Fibroblast of peridontal ligament (primary cell): Measurements from ENCODE around the gene SSBP3.

Experiments
- DNase-seq: peaks from one replicate; pipeline ENCODE4 v3.0.0-alpha.2; 2010; ENCODE audit errors: extremely low read depth

SSBP3 gene

DNA sequence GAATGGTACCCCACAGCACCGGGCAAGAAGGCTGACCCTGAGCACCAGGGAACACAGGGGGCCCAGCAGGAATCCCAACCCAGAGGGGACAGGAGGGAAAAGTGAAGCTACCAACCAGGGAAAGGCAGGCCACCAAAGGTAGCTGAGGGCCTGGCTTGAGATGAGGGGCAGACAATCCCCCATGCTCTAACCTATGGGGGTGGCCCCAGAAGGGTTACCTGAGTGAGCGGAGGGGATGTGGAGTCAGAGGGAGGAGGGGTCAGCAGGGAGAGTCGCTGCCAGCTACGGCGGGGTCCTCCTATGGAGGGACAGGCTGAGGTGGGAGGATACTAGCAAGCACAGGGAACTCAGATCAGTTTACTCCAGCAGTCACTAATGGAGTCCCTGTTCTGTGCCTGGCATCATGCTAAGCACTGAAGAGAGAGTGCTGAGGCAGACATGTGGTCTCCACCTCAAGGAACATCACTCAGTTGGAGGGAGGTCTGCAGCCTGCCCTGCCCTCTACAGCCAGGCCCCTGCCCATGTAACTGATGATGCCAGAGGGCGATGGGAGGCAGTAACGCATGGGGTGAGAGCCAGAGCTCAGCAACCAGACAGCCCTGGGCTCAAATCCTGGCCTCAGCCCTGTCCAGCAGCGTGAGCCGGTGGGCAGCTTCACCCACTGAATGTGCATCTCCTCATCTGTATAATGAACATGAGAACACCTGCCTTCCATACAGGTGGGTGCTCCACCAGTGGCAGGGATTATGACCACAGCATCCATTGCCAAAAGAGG lies 227.7 kb downstream of the SSBP3 start:
- DNase-seq: no peak

- DNase-seq: no peak
Measured at GRCh38 chr1:54177726-54178125, 228.5 kb downstream of the SSBP3 start.

DNA sequence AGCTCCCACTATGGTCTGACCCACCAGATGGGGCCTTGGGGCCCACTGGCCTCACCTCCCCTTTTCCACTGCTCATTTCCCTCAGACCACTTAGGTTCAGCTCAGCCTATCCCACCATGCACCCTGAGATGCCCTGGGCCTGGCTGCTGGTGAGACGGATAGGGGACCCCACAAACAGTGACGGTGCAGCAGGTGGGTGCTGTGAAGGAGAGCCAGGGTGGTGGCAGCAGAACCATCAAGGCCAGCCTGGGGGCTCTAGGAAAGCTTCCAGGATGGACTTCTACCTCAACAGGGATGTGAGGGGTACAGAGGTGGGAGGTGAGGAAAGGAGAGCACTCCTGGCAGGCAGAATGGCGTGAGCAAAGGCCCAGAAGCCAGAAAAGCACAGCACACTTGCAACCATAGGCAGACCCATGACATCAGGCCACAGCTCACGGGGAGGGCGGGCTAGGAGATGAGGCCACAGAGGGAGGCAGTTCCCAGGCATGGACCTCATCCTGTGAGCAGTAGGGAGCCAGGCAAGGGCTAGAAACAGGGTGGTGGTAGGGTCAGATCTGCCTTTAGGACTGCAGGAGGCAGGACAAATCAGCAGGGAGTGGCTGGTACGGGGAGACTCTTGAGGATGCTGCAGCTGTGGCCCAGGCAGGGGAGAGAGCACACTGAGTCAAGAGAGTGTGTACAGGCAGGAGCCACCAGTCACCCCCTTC lies 229.4 kb downstream of the SSBP3 start:
- no peak for DNase-seq
